ENCODE measurements around the gene GALNT4. TPM values are rescaled to one million over a fixed set of nuclear protein-coding genes. Genes with fewer than 3 reads are reported as not detected.
A peak's percentile ranks its signal among the peaks of the same experiment; 100 is the strongest.

Gene GALNT4
- total RNA-seq, 1 donor from 2014 or later, result 4.4 TPM

GRCh38 chr12:89547101-89547500 is 22.5 kb upstream of the GALNT4 start:
- Mint-ChIP-seq H3K27ac (ENCODE audit: unreplicated experiment) (no peak overlapping the region), H3K4me3 (no peak overlapping the region), H3K36me3 (ENCODE audit: low read depth) (no peaks in the 10 kb centered on the region), H3K4me1 (peaks cover 24% of the 10 kb centered on the region), H3K27me3 (ENCODE audit: low read depth) (no peaks in the 10 kb centered on the region), H3K9me3 (no peaks in the 10 kb centered on the region)
- DNase-seq (ENCODE audit: low read depth, low spot score), result no peak
- TF ChIP-seq, protein P1, sequence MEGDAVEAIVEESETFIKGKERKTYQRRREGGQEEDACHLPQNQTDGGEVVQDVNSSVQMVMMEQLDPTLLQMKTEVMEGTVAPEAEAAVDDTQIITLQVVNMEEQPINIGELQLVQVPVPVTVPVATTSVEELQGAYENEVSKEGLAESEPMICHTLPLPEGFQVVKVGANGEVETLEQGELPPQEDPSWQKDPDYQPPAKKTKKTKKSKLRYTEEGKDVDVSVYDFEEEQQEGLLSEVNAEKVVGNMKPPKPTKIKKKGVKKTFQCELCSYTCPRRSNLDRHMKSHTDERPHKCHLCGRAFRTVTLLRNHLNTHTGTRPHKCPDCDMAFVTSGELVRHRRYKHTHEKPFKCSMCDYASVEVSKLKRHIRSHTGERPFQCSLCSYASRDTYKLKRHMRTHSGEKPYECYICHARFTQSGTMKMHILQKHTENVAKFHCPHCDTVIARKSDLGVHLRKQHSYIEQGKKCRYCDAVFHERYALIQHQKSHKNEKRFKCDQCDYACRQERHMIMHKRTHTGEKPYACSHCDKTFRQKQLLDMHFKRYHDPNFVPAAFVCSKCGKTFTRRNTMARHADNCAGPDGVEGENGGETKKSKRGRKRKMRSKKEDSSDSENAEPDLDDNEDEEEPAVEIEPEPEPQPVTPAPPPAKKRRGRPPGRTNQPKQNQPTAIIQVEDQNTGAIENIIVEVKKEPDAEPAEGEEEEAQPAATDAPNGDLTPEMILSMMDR (conservative IDR thresholded peaks at IDR 0.05), result no peak

DNA sequence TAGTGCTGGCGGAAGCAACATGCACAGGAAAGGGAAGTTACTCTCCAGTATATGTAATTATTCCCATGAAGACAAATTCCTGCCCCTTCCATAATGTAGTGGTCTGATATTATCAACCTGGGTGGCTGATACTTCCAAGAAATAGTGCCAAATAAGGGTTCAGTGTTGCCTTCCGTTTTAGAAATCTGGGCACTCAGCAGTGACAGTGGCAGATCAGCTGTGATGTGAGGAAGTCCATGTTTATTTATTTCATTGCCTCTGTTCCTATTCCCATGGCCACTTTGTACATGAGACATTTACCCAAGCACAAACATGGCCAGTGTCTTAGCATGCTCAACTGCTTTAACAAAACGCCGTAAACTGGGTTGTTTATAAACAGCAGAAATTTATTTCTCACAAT is 21.6 kb upstream of the GALNT4 start:
- Mint-ChIP-seq H3K27ac (ENCODE audit: unreplicated experiment) (no peak overlapping the region), H3K36me3 (ENCODE audit: low read depth) (no peaks in the 10 kb centered on the region), H3K27me3 (ENCODE audit: low read depth) (no peaks in the 10 kb centered on the region), H3K4me1 (peaks cover 26% of the 10 kb centered on the region), H3K9me3 (no peaks in the 10 kb centered on the region), H3K4me3 (no peak overlapping the region)
- TF ChIP-seq, protein P1 (conservative IDR thresholded peaks at IDR 0.05), result no peak
- no peak for DNase-seq (ENCODE audit: low read depth, low spot score)

- no peaks in the 10 kb centered on the region for H3K36me3 Mint-ChIP-seq (ENCODE audit: low read depth)
- peaks cover 26% of the 10 kb centered on the region for H3K4me1 Mint-ChIP-seq
- TF ChIP-seq, protein P1 (conservative IDR thresholded peaks at IDR 0.05), result no peak
- no peaks in the 10 kb centered on the region for H3K9me3 Mint-ChIP-seq
- no peak for DNase-seq (ENCODE audit: low read depth, low spot score)
- no peak overlapping the region for H3K27ac Mint-ChIP-seq (ENCODE audit: unreplicated experiment)
- H3K4me3 Mint-ChIP-seq, result no peak overlapping the region
- no peaks in the 10 kb centered on the region for H3K27me3 Mint-ChIP-seq (ENCODE audit: low read depth)
These were observed 20.1 kb upstream of the GALNT4 start for GRCh38 chr12:89544681-89545184.

- no peak for DNase-seq (ENCODE audit: low read depth, low spot score)
- Mint-ChIP-seq H3K36me3 (ENCODE audit: low read depth) (no peaks in the 10 kb centered on the region), H3K27me3 (ENCODE audit: low read depth) (no peaks in the 10 kb centered on the region), H3K27ac (ENCODE audit: unreplicated experiment) (no peak overlapping the region), H3K4me1 (peaks cover 26% of the 10 kb centered on the region), H3K9me3 (no peaks in the 10 kb centered on the region), H3K4me3 (no peak overlapping the region)
- TF ChIP-seq, protein P1 (conservative IDR thresholded peaks at IDR 0.05), result no peak
These were observed 19.4 kb upstream of the GALNT4 start for GRCh38 chr12:89544022-89544421.

DNA sequence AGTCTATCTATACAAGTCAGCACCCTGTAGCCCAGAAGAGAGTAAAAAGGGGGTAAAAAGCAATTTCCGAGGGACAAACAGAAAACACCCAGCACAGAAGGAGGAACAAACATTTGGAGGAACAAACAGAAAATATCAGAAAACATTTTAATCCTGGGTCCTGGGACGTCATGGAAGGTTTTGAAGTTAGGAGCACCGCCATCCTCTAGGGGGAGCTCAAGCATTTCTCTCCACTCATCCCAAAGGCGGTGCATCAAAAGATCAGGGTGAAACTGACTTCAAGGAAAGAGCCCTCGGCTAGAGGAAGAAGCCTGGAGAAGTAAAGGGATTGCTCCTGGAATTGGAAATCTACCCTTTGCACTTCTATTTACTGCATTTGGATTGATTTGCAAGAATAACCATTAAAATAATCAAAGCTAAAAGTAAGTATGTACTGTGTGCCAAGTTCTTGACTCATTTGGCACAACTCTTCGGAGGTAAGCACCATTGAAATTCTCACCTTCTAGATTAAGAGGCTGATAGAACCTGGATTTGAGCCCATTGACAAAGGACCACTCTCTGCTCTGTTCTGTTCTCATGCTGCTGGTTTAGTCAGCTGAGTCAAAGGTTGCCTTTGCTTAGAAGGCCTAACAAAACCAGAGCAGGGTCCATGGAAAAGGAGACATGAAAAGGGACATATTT is 18.5 kb upstream of the GALNT4 start:
- DNase-seq (ENCODE audit: low read depth, low spot score), result peak; percentile 70
- Mint-ChIP-seq H3K4me1 (peaks cover 26% of the 10 kb centered on the region), H3K27ac (ENCODE audit: unreplicated experiment) (no peak overlapping the region)

More for the DNA sequence above, 18.5 kb upstream of the GALNT4 start:
- Mint-ChIP-seq H3K36me3 (ENCODE audit: low read depth) (no peaks in the 10 kb centered on the region), H3K9me3 (no peaks in the 10 kb centered on the region), H3K27me3 (ENCODE audit: low read depth) (no peaks in the 10 kb centered on the region), H3K4me3 (no peak overlapping the region)
- TF ChIP-seq, protein P1 (conservative IDR thresholded peaks at IDR 0.05), result peak; percentile 92
